ENCODE results near the gene ZSWIM2.
"Not testable (repeated sequence)": the region's sequence is repeated elsewhere in the genome, so short reads cannot be mapped to it uniquely, and the experiment has no call there.

The ZSWIM2 gene

DNA sequence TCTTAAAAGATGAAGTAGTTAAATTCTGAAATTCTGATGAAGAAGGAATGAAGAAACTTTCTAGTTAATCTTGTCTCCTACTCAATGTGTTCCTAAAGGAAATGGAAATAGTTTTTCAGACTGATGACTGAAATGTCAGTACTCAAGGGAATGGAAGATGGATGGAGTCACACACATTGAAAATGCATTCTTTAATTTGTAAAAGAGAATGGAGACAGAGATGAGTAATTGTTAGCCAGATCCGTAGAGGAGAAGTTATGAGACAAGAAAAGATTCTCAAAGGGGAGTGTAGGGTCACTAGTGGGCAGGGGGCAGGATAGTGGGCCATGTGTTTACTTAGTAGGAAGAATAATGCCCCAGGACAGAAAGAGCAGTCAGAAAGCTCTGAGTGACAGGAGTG is 13.3 kb downstream of the ZSWIM2 start:
- DNase-seq, result peak; percentile 27

- no peak for DNase-seq
Measured at GRCh38 chr2:186827862-186828492, 21.0 kb downstream of the ZSWIM2 start.

- peak; percentile 82 for DNase-seq
Measured at GRCh38 chr2:186827411-186827810, 21.6 kb downstream of the ZSWIM2 start.

DNA sequence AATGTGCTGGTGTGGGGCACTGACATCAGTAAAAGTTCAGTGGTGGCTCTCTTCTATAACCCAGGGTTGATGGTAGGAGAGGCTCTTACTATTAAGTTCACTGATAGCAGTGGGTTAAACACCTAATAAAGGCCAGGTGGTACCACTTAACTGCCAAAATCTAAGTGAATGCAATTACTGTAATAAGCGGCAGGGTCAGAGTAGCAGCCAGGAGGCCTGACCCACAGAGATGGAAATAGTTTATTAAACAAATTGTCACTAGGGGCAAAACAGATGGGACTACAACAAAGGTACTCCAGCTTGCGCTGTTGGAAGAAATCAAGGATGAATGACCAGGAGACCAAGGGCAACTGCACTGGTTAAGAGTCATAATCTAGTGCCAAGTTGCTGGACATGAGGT is 26.6 kb downstream of the ZSWIM2 start:
- DNase-seq, result no peak

DNA sequence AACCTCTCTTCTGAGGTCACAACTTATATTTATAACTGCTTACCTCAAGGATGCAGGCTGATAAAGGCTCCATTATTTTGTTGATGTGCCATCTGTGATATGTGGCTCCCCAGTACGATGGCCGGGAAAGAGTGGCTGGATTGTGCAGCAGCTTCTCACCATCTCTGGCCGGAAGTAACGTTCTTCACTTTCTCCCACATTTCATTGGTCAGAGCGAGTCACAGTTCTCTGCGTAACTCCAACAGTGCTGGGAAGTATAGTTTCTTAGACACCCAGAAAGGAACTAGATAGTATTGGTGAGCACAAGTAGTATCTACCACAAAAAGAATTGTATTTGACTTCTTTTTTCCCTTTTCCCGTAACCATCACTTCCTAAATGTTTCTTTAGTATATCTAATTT is 28.7 kb downstream of the ZSWIM2 start:
- DNase-seq, result no peak

DNA sequence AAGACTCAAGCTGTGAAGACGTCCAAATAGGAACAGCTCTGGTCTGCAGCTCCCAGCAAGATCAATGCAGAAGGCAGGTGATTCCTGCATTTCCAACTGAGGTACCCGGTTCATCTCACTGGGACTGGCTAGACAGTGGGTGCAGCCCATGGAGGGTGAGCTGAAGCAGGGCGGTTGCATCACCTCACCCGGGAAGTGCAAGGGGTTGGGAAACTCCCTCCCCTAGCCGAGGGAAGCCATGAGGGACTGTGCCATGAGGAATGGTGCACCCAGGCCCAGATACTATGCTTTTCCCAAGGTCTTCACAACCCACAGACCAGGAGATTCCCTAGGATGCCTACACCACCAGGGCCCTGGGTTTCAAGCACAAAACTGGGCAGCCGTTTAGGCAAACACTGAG is 37.2 kb downstream of the ZSWIM2 start:
- not testable (repeated sequence) for DNase-seq

DNA sequence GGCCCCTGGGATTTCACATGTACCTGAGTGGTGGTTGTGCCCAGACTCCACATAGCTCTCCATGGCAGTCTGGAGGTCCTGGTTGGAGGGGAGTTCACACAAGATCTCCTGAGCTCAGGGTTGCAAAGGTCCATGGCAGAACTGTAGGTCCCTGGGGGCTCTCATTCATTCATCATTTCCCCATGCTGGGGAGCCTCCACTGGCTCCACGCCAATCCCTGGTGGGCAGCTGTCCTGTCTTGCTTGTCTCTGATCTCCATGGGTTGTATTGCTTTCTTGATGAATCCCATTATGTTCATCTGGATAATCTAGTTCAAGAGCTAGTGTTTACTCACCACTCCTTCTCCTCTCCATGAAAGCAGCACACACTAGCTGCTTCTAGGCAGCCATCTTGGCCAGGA is 42.4 kb downstream of the ZSWIM2 start:
- DNase-seq, result no peak

GRCh38 chr2:186798604-186799003 is 50.4 kb downstream of the ZSWIM2 start:
- DNase-seq, result not testable (repeated sequence)

- no peak for DNase-seq
Measured at GRCh38 chr2:186784930-186785329, 64.0 kb downstream of the ZSWIM2 start.

DNA sequence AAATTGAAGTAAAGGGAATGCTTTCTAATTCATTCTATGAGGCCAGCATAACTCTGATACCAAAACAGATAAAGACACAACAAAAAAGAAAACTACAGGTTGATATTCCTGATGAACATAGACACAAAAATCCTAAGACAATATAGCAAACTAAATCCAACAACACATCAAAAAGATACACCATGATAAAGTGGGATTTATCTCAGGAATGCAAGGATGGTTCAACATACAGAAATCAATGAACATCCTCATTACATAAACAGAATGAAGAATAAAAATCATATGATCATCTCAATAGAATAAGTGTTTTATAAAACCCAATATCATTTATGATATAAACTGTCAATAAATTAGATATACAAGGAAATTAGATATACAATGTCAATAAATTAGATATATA is 65.7 kb downstream of the ZSWIM2 start:
- no peak for DNase-seq

DNA sequence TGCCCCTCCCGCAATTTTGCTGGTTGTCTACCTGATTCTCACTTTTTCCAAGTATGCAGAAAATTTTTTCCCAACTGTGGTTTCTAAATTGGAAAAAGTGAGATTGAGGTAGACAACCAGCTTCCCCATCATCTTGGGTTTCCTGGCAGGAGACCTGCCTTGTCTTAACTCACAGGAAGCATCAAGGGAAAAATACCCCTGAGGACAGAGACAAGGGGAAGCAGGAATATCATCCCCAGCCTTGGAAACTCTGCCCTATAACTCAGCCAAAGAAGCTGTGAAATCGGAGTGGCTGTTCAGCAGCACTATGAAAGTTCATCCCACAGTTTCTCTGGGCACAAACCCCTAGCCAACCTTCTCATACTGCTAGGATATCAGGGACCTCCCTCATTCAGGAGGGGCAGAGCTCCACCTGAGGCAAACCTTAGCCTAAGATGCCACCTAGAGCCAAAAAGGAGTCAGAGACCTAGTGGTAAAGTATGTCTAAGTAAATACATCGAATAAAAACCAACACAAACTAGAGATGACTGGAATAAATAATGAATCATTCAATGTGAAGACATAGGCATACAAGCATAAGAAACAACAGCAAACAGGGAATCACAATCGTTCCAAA is 68.2 kb downstream of the ZSWIM2 start:
- peak; percentile 19 for DNase-seq
